Measurements from ENCODE around the gene SYPL2.

GRCh38 chr1:109466125-109466451 lies 258 bp upstream of the SYPL2 start:
- TF ChIP-seq CTCF (IDR thresholded peaks at IDR 0.05) (no peak), POLR2A (IDR thresholded peaks at IDR 0.05) (no peak)

Data from testis (tissue), 2 donors.